ENCODE results near the gene CHRNA9. TPM values are rescaled to one million over a fixed set of nuclear protein-coding genes. Genes with fewer than 3 reads are reported as not detected.

Gene CHRNA9
- total and polyA plus RNA-seq, 12 donors = not detected

- no peak for TF ChIP-seq POLR2A (IDR thresholded peaks at IDR 0.05)
- TF ChIP-seq, protein P1, sequence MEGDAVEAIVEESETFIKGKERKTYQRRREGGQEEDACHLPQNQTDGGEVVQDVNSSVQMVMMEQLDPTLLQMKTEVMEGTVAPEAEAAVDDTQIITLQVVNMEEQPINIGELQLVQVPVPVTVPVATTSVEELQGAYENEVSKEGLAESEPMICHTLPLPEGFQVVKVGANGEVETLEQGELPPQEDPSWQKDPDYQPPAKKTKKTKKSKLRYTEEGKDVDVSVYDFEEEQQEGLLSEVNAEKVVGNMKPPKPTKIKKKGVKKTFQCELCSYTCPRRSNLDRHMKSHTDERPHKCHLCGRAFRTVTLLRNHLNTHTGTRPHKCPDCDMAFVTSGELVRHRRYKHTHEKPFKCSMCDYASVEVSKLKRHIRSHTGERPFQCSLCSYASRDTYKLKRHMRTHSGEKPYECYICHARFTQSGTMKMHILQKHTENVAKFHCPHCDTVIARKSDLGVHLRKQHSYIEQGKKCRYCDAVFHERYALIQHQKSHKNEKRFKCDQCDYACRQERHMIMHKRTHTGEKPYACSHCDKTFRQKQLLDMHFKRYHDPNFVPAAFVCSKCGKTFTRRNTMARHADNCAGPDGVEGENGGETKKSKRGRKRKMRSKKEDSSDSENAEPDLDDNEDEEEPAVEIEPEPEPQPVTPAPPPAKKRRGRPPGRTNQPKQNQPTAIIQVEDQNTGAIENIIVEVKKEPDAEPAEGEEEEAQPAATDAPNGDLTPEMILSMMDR (IDR thresholded peaks at IDR 0.05) = no peak
- no peaks in the 10 kb centered on the region for H3K4me1 ChIP-seq (replicated peaks in 1 of 2)
- no peaks in the 10 kb centered on the region for H3K27me3 ChIP-seq
- WGBS, 4 donors = 42 to 79% (median 75%) methylated on average over 3 of the region's 3 CpGs
- no peaks in the 10 kb centered on the region for H3K9me3 ChIP-seq (replicated peaks in 1 of 3)
- H3K27ac ChIP-seq = no peak overlapping the region
- no peak for DNase-seq
- no peaks in the 10 kb centered on the region for H3K36me3 ChIP-seq (replicated peaks in 1 of 2)
- intact Hi-C loops (cut with DNase I) = no loop called here
- no peak overlapping the region for H3K4me3 ChIP-seq
These were observed 35.3 kb upstream of the CHRNA9 start for GRCh38 chr4:40299811-40300292.

GRCh38 chr4:40300371-40301162 is 34.6 kb upstream of the CHRNA9 start:
- H3K4me3 ChIP-seq = no peak overlapping the region
- no peak for TF ChIP-seq POLR2A (IDR thresholded peaks at IDR 0.05)
- TF ChIP-seq, protein P1 (IDR thresholded peaks at IDR 0.05) = no peak
- H3K36me3 ChIP-seq (replicated peaks in 1 of 2) = no peaks in the 10 kb centered on the region
- no peaks in the 10 kb centered on the region for H3K4me1 ChIP-seq (replicated peaks in 1 of 2)
- H3K27me3 ChIP-seq = no peaks in the 10 kb centered on the region
- no peak overlapping the region for H3K27ac ChIP-seq
- intact Hi-C loops (cut with DNase I) = no loop called here
- 79 to 87% (median 85%) methylated on average over 9 of the region's 9 CpGs for WGBS, 4 donors
- no peak for DNase-seq
- no peaks in the 10 kb centered on the region for H3K9me3 ChIP-seq (replicated peaks in 1 of 3)

- Histone ChIP-seq H3K27ac (no peak overlapping the region), H3K4me3 (no peak overlapping the region)
- WGBS, 4 donors = 60 to 79% (median 67%) methylated on average over 5 to 7 of the region's 7 CpGs
These were observed 33.5 kb upstream of the CHRNA9 start for GRCh38 chr4:40301603-40302002.

GRCh38 chr4:40303751-40304150 is 31.4 kb upstream of the CHRNA9 start:
- TF ChIP-seq, protein P1 (IDR thresholded peaks at IDR 0.05) = no peak
- TF ChIP-seq POLR2A (IDR thresholded peaks at IDR 0.05) = no peak
- Histone ChIP-seq H3K4me1 (replicated peaks in 1 of 2) (no peaks in the 10 kb centered on the region), H3K4me3 (no peak overlapping the region), H3K36me3 (replicated peaks in 1 of 2) (no peaks in the 10 kb centered on the region), H3K9me3 (replicated peaks in 1 of 3) (no peaks in the 10 kb centered on the region), H3K27ac (no peak overlapping the region), H3K27me3 (no peaks in the 10 kb centered on the region)
- 89 to 94% (median 90%) methylated on average over 2 of the region's 2 CpGs for WGBS, 4 donors
- intact Hi-C loops (cut with DNase I) = no loop called here
- no peak for DNase-seq

More at GRCh38 chr4:40301603-40302002, 33.5 kb upstream of the CHRNA9 start:
- Histone ChIP-seq H3K27me3 (no peaks in the 10 kb centered on the region), H3K9me3 (replicated peaks in 1 of 3) (no peaks in the 10 kb centered on the region), H3K4me1 (replicated peaks in 1 of 2) (no peaks in the 10 kb centered on the region), H3K36me3 (replicated peaks in 1 of 2) (no peaks in the 10 kb centered on the region)
- TF ChIP-seq, protein P1 (IDR thresholded peaks at IDR 0.05) = no peak
- no peak for TF ChIP-seq POLR2A (IDR thresholded peaks at IDR 0.05)
- DNase-seq = no peak
- intact Hi-C loops (cut with DNase I) = no loop called here

Measured in adrenal gland (tissue), 12 donors.